GOT3 (cell line): ENCODE data around the gene DHRS4L2.
A peak's percentile ranks its signal among the peaks of the same experiment; 100 is the strongest.
"Not testable (repeated sequence)": the region's sequence is repeated elsewhere in the genome, so short reads cannot be mapped to it uniquely, and the experiment has no call there.

Experiments used
- DNase-seq: peaks from one replicate; lab custom pipeline; 2025; ENCODE audit warnings: mixed read lengths; lab: John Stamatoyannopoulos, UW

The DHRS4L2 gene

DNA sequence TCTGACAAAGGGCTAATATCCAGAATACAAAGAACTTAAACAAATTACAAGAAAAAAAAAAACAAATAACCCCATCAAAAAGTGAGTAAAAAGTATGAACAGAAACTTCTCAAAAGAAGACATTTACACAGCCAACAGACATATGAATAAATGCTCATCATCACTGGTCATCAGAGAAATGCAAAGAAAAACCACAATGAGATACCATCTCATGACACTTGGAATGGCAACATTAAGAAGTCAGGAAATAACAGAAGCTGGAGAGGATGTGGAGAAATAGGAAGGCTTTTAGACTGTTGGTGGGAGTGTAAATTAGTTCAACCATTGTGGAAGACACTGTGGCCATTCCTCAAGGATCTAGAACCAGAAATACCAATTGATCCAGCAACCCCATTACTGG is 30.2 kb downstream of the DHRS4L2 start:
- not testable (repeated sequence) for DNase-seq

DNA sequence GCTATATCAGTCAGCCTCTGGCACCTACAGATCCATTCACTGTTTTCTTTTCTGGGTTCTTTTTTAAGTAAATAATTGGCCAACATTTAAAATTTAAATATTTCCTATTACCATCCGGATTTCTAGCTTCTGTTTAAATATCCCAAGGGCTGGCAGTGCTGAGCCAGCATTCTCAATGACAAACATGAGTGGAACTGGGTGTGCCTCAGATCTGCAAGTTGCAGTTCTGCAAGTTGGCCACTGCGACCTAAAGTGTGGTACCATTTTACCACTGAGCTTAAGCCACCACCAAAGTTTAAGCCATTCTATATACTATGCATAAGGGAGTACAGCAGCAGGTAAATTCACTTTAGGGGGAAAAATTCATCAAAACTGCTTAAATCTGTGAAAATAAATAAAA is 31.2 kb downstream of the DHRS4L2 start:
- DNase-seq, result not testable (repeated sequence)

DNA sequence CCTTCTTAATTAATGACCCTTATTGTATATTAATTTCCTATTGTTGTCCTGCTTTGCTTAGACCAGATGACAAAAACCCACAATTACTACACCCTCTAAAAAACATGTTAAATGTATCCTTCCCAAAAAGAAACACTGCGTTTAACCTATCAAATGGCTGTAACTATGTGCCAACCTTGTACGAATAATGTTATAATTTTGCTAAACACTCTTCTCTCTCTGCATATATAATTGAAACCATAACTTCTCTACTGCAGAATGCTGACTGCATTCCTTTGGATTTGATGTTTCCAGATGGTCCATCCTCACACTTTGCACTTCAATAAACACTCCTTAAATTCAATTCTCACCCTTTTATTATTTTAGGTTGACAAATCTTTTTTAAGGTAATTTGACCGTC is 31.8 kb downstream of the DHRS4L2 start:
- not testable (repeated sequence) for DNase-seq

- not testable (repeated sequence) for DNase-seq
Measured at GRCh38 chr14:24024939-24025418, 36.2 kb downstream of the DHRS4L2 start.

DNA sequence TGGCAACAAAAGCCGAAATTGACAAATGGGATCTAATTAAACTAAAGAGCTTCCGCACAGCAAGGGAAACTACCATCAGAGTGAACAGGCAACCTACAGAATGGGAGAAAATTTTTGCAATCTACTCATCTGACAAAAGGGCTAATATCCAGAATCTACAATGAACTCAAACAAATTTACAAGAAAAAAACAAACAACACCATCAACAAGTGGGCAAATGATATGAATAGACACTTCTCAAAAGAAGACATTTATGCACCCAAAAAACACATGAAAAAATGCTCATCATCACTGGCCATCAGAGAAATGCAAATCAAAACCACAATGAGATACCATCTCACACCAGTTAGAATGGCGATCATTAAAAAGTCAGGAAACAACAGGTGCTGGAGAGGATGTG is 41.0 kb downstream of the DHRS4L2 start:
- not testable (repeated sequence) for DNase-seq

DNA sequence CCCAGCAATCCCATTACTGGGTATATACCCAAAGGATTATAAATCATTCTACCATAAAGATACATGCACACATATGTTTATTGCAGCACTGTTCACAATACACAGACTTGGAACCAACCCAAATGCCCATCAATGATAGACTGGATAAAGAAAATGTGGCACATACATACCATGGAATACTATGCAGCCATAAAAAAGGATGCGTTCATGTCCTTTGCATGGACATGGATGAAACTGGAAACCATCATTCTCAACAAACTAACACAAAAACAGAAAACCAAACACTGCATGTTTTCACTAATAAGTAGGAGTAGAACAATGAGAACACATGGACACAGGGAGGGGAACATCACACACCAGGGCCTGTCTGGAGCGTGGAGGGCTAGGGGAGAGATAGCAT is 42.6 kb downstream of the DHRS4L2 start:
- DNase-seq, result not testable (repeated sequence)

DNA sequence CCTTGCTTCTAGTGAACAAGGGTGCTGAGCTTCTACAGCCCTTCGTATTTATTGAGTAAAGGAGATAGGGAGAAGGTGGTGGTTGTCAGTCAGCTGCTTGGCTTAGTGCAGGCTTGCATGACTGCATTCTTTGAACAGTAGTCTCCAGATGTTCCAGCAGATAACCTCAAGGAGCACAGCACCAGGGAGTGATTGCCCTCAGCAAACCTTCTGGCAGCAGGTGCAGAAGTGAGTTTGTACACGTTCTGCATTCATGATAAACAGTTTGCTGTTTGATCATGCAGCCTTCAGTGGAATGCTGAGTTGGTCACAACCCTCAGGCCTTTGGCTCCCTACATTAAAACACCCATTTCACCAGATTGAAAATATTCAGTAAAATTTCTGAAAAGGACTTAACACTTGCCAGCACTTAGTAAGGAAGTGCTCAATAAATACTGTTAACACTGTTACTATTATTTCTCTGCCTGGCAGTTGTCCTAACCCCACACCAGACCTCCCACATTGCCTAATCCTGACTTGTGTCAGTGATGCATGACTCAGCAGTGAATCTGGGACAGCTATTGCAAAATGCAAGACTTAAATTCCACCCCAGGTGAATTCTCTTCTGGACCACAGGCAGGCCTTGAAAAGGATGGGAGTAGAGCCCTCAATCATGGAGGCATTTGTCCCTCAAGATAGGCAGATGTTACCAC is 44.1 kb downstream of the DHRS4L2 start:
- DNase-seq, result no peak

DNA sequence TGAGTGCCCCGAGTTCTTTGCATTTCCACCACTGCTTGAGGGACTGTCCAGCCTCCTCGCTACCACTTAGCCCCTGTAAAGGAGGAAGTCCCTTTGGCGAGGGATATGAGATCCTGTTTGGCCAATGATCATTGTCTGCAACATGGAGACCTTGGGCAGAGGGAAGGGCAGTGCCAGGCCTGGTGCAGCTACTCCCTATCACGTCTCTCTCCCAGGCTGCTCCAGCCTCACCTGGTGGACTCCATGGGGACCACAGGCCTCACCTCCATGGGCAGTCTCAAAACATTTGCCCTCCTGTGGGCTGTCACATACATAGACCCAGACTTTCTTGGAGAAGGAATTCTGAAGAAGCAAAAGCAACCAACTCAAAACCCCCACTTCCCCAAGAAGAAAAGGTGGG is 47.0 kb downstream of the DHRS4L2 start:
- not testable (repeated sequence) for DNase-seq

GRCh38 chr14:24036169-24036962 is 47.6 kb downstream of the DHRS4L2 start:
- DNase-seq, result peak; percentile 10

- DNase-seq, result not testable (repeated sequence)
Measured at GRCh38 chr14:24036963-24037657, 48.4 kb downstream of the DHRS4L2 start.

GRCh38 chr14:24037658-24038037 is 48.9 kb downstream of the DHRS4L2 start:
- DNase-seq, result no peak

DNA sequence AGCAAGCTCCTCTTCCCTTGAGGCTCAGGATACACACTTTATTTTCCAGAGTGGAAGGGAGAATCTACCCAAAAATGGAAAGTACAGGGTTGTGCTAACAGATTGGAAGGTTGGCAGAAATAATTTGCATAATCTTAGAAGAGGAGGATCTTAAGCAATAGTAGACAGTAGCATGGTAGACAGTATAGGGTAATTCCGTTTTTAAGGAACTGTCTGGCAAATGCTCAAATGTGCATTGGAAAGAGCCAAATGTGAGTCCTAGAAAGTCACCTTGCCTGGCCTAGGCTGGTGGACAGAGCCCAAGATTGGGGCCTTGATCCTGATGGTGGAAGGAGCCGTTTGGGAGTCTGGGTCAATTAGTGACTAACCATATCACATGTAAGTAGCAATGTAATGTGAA is 50.0 kb downstream of the DHRS4L2 start:
- no peak for DNase-seq

DNA sequence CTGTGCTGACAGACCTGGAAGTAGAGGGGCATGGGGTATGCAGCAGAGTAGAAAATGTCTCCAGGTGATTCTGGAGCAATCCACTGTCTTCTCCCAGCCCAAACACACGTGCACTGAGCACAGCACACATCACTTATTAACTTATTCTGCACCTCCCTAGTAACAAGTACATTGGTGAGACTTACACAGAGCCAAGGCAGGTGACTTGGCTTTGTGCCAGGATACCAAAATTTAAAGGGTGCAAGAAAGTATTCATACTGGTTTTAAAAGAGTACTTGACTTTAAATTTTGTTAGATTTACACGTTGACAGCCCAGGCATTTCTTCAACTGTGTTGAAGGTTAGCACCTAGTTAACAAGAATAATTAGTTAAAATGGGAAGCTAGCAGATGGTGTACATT is 52.0 kb downstream of the DHRS4L2 start:
- no peak for DNase-seq

GRCh38 chr14:24042746-24043145 is 54.0 kb downstream of the DHRS4L2 start:
- DNase-seq, result no peak

- not testable (repeated sequence) for DNase-seq
Measured at GRCh38 chr14:24049002-24049401, 60.3 kb downstream of the DHRS4L2 start.

GRCh38 chr14:24050753-24051152 is 62.0 kb downstream of the DHRS4L2 start:
- DNase-seq, result not testable (repeated sequence)

GRCh38 chr14:24051176-24051788 is 62.6 kb downstream of the DHRS4L2 start:
- no peak for DNase-seq

DNA sequence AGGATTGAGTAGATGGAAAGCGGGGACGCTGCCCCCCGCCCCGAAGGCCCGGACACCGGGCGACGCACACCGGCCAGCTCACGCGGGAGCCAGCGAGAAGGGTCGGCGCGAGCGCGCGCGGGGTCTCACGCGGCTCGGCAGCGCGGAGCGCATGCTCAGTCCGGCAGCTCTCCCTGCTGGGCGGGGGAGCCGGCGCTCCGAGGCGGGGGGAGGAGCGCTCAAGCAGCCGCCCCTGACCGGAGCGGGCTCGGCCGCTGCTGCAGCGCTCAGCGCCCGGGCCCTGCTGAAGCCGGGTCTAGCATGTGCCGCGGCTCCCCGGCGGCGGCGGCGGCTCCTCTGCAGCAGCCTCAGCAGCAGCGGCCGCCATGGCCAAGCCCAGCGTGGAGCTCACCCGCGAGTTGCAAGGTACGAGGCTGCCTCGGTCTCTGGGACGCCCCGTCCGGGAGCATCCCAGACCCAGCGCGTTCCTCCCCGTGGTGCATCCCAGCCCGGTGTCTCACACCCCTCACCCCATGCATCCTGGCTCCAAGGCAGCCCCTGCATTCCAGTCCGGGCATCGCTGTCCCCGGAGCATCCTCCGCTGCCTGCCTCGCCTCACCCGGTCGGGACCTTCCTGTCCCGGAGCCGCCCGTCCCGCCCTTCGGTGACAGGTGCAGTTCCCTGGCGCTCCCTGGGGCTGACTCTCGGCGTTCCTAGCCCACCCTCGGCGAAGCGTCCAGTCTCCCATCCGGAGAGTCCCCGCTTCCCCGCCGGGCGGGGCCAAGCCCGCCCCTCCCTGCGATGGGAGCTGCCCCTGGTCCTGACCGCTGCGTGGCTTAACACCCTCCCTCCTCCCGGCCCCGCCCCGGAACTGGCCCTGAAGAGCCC is 63.3 kb downstream of the DHRS4L2 start, which contains the start of gene CARMIL3:
Gene CARMIL3 (plus strand): TSS at position 221 of the 867 bp plus-strand sequence. CDS start 145 bp downstream, at position 366.
- no peak for DNase-seq

- DNase-seq, result no peak
Measured at GRCh38 chr14:24052656-24053547, 64.2 kb downstream of the DHRS4L2 start.
